HUDEP-2 (cell line): Measurements from ENCODE around the gene MRPL12.

ENCODE experiments used
- DNase-seq, 76 experiments: peaks; one replicate each; lab custom pipeline; 2025; ENCODE audit not compliant: unreplicated experiment in 76 of 76; lab: John Stamatoyannopoulos, UW

Gene MRPL12

GRCh38 chr17:81715107-81715871 lies 12.1 kb downstream of the MRPL12 start:
- no peak for DNase-seq

- DNase-seq = no peak
These were observed 12.9 kb downstream of the MRPL12 start for GRCh38 chr17:81715872-81716673.

GRCh38 chr17:81716674-81716996 lies 13.5 kb downstream of the MRPL12 start:
- no peak for DNase-seq

GRCh38 chr17:81717049-81717765 lies 14.0 kb downstream of the MRPL12 start:
- no peak for DNase-seq

GRCh38 chr17:81717766-81718089 lies 14.6 kb downstream of the MRPL12 start:
- DNase-seq = no peak

- DNase-seq = no peak
These were observed 16.5 kb downstream of the MRPL12 start for GRCh38 chr17:81719410-81720266.

GRCh38 chr17:81720267-81721071 lies 17.3 kb downstream of the MRPL12 start:
- DNase-seq = no peak

- DNase-seq = peak in 55 of 76 experiments; percentile 12 to 71 (median 42)
These were observed 19.3 kb downstream of the MRPL12 start for GRCh38 chr17:81722184-81723120.

- peak in 1 of 76 experiments; percentile 9 for DNase-seq
These were observed 20.6 kb downstream of the MRPL12 start for GRCh38 chr17:81723651-81724209.

- no peak for DNase-seq
These were observed 22.3 kb downstream of the MRPL12 start for GRCh38 chr17:81725439-81725838.

- no peak for DNase-seq
These were observed 22.8 kb downstream of the MRPL12 start for GRCh38 chr17:81726004-81726403.

- no peak for DNase-seq
These were observed 24.3 kb downstream of the MRPL12 start for GRCh38 chr17:81727324-81728031.

- peak in 67 of 76 experiments; percentile 8 to 84 (median 64) for DNase-seq
These were observed 30.6 kb downstream of the MRPL12 start for GRCh38 chr17:81733507-81734404.

- DNase-seq = peak in 37 of 76 experiments; percentile 9 to 80 (median 50)
These were observed 31.5 kb downstream of the MRPL12 start for GRCh38 chr17:81734405-81735263.

- DNase-seq = peak in 74 of 76 experiments; percentile 35 to 92 (median 79)
These were observed 32.3 kb downstream of the MRPL12 start for GRCh38 chr17:81735264-81736102.
